ENCODE measurements around the gene POU3F3.

- no peak for TF ChIP-seq POLR2A (IDR thresholded peaks at IDR 0.05; ENCODE audit: low read depth, low read length)
- TF ChIP-seq POLR2AphosphoS5 (IDR thresholded peaks at IDR 0.05; ENCODE audit: low read depth, low read length), result no peak
- TF ChIP-seq TAF1 (IDR thresholded peaks at IDR 0.05; ENCODE audit: borderline replicate concordance, low read depth, low read length), result no peak
Measured at GRCh38 chr2:104840893-104841585, 12.9 kb upstream of the POU3F3 start.

Data from GM12892 (cell line).